ENCODE data around the gene SLC6A12. TPM values are rescaled to one million over a fixed set of nuclear protein-coding genes. Genes with fewer than 3 reads are reported as not detected.

Gene SLC6A12
- polyA plus RNA-seq, 1 donor (not counting 4 experiments of a cell fraction or from before 2014, with no cell fraction given) = not detected

DNA sequence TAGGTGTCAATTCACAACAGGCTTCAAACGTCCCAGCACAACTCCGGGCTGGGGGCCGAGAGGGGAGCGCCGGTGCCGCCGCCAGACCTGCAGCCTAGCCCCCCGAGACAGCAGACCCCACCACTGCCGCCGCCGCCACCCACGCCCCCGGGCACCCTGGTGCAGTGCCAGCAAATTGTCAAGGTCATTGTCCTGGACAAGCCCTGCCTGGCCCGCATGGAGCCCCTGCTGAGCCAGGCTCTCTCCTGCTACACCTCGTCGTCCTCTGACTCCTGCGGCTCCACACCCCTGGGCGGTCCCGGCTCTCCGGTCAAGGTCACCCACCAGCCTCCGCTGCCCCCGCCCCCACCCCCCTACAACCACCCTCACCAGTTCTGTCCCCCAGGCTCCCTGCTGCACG, 39.4 kb downstream of the SLC6A12 start:
- no peaks in the 10 kb centered on the region for H3K36me3 ChIP-seq (ENCODE audit: control insufficient read depth in 2 of 2, extremely low read depth in 1 of 2, insufficient read depth in 2 of 2, low read length in 2 of 2)
- H3K4me3 ChIP-seq (ENCODE audit: control insufficient read depth in 2 of 3, extremely low read depth in 1 of 3, insufficient read depth in 2 of 3, low read depth in 1 of 3, low read length in 3 of 3) = no peak overlapping the region
- no peaks in the 10 kb centered on the region for H3K9me3 ChIP-seq (ENCODE audit: control insufficient read depth, low read depth, low read length)
- FAIRE-seq = no peak
- H2AFZ ChIP-seq (ENCODE audit: control insufficient read depth, low read length) = no peak overlapping the region
- H3K27ac ChIP-seq (ENCODE audit: control insufficient read depth, insufficient read depth, low read length) = no peak overlapping the region
- no peak overlapping the region for H3K9ac ChIP-seq (ENCODE audit: control insufficient read depth, extremely low read depth, insufficient read depth, low read length)
- no peaks in the 10 kb centered on the region for H3K79me2 ChIP-seq (ENCODE audit: control insufficient read depth, insufficient read depth, low read length)
- DNase-seq (ENCODE audit: low read depth, low spot score) = no peak
- H3K4me1 ChIP-seq (ENCODE audit: control insufficient read depth, extremely low read depth, insufficient read depth, low read length) = peaks cover 6% of the 10 kb centered on the region
- H3K4me2 ChIP-seq (ENCODE audit: control insufficient read depth, extremely low read depth, insufficient read depth, low read depth, low read length) = no peak overlapping the region
- H3K27me3 ChIP-seq (ENCODE audit: control insufficient read depth, extremely low read depth, insufficient read depth, low read length) = peaks cover 22% of the 10 kb centered on the region
- H4K20me1 ChIP-seq (ENCODE audit: control insufficient read depth, extremely low read depth, insufficient read depth, low read length) = no peaks in the 10 kb centered on the region
- dilution Hi-C loops (cut with MboI; ENCODE audit: extremely low pct_ligation_motif_present, low sequenced_read_pairs) = no loop called here
- TF ChIP-seq EZH2 (IDR thresholded peaks at IDR 0.05; ENCODE audit: low read length) = no peak
- TF ChIP-seq, protein P1, sequence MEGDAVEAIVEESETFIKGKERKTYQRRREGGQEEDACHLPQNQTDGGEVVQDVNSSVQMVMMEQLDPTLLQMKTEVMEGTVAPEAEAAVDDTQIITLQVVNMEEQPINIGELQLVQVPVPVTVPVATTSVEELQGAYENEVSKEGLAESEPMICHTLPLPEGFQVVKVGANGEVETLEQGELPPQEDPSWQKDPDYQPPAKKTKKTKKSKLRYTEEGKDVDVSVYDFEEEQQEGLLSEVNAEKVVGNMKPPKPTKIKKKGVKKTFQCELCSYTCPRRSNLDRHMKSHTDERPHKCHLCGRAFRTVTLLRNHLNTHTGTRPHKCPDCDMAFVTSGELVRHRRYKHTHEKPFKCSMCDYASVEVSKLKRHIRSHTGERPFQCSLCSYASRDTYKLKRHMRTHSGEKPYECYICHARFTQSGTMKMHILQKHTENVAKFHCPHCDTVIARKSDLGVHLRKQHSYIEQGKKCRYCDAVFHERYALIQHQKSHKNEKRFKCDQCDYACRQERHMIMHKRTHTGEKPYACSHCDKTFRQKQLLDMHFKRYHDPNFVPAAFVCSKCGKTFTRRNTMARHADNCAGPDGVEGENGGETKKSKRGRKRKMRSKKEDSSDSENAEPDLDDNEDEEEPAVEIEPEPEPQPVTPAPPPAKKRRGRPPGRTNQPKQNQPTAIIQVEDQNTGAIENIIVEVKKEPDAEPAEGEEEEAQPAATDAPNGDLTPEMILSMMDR (optimal IDR thresholded peaks at IDR 0.05 in 1 of 3, IDR thresholded peaks at IDR 0.05 in 1 of 3, conservative IDR thresholded peaks at IDR 0.05 in 1 of 3; ENCODE audit: extremely low read depth in 1 of 3, insufficient read depth in 2 of 3, low read length in 3 of 3) = no peak
- no peaks in the 10 kb centered on the region for H3K9me1 ChIP-seq (ENCODE audit: control insufficient read depth, extremely low read depth, insufficient read depth, low read length)

DNA sequence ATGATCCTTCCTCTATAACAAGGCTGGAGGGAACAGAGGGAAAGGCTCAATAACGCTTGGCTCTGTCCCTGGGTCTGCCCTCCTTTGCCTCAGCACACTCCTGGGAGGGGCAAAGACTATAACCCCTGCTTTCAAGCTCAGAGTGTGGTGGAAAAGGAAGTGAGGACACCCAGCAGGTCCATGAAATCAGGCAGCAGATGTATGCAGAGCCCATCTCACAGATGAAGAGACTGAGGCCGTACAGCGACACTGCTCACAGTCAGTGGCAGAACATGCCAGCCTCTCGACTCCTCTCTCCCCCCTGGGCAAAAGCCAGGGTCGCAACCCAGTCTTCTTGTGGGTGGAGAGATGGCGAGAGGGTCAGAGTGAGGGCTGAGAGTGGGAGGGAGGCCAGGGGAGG, 39.8 kb downstream of the SLC6A12 start:
- H3K9me1 ChIP-seq (ENCODE audit: control insufficient read depth, extremely low read depth, insufficient read depth, low read length) = no peaks in the 10 kb centered on the region
- peaks cover 25% of the 10 kb centered on the region for H3K27me3 ChIP-seq (ENCODE audit: control insufficient read depth, extremely low read depth, insufficient read depth, low read length)
- H4K20me1 ChIP-seq (ENCODE audit: control insufficient read depth, extremely low read depth, insufficient read depth, low read length) = no peaks in the 10 kb centered on the region
- DNase-seq (ENCODE audit: low read depth, low spot score) (no peak), FAIRE-seq (no peak)
- H3K79me2 ChIP-seq (ENCODE audit: control insufficient read depth, insufficient read depth, low read length) = no peaks in the 10 kb centered on the region
- no peak overlapping the region for H3K9ac ChIP-seq (ENCODE audit: control insufficient read depth, extremely low read depth, insufficient read depth, low read length)
- no peak overlapping the region for H3K27ac ChIP-seq (ENCODE audit: control insufficient read depth, insufficient read depth, low read length)
- H3K4me2 ChIP-seq (ENCODE audit: control insufficient read depth, extremely low read depth, insufficient read depth, low read depth, low read length) = no peak overlapping the region
- TF ChIP-seq EZH2 (IDR thresholded peaks at IDR 0.05; ENCODE audit: low read length) = no peak
- TF ChIP-seq, protein P1 (optimal IDR thresholded peaks at IDR 0.05 in 1 of 3, IDR thresholded peaks at IDR 0.05 in 1 of 3, conservative IDR thresholded peaks at IDR 0.05 in 1 of 3; ENCODE audit: extremely low read depth in 1 of 3, insufficient read depth in 2 of 3, low read length in 3 of 3) = no peak
- no peaks in the 10 kb centered on the region for H3K9me3 ChIP-seq (ENCODE audit: control insufficient read depth, low read depth, low read length)
- dilution Hi-C loops (cut with MboI; ENCODE audit: extremely low pct_ligation_motif_present, low sequenced_read_pairs) = no loop called here
- no peak overlapping the region for H3K4me3 ChIP-seq (ENCODE audit: control insufficient read depth in 2 of 3, extremely low read depth in 1 of 3, insufficient read depth in 2 of 3, low read depth in 1 of 3, low read length in 3 of 3)
- H3K4me1 ChIP-seq (ENCODE audit: control insufficient read depth, extremely low read depth, insufficient read depth, low read length) = peaks cover 6% of the 10 kb centered on the region
- H2AFZ ChIP-seq (ENCODE audit: control insufficient read depth, low read length) = no peak overlapping the region
- no peaks in the 10 kb centered on the region for H3K36me3 ChIP-seq (ENCODE audit: control insufficient read depth in 2 of 2, extremely low read depth in 1 of 2, insufficient read depth in 2 of 2, low read length in 2 of 2)
